HEK293 (cell line): ENCODE results near the gene RAB36.

Source experiments
- CTCF ChIA-PET: fragments of 350-600 bp; formaldehyde crosslinking; extraction: SDS; loops from one replicate; lab custom pipeline; 2021; ENCODE audit warnings: antibody characterized with exemption; lab: Yijun Ruan, JAX
- POLR2A ChIA-PET: fragments of 300-600 bp; formaldehyde crosslinking; extraction: SDS; loops from one replicate; lab custom pipeline; 2020; ENCODE audit warnings: antibody characterized with exemption, inconsistent platforms; lab: Yijun Ruan, JAX
- H3K27ac ChIP-seq: fragments of 200-500 bp; sonication (Bioruptor generic); 2 replicates; pipeline ENCODE4 v1.5.1; 2014; ENCODE audit warnings: low read depth, low read length, control low read depth, inconsistent platforms; ENCODE audit errors: extremely low read depth
- H3K36me3 ChIP-seq, 2 experiments: fragments of 200-500 bp in 1 of 2; sonication (Bioruptor generic) in 1 of 2; 1 replicate in 1 of 2; 2 replicates in 1 of 2; pipeline ENCODE4 v1.5.1; 2014 to 2017; ENCODE audit warnings: inconsistent platforms in 2 of 2, low read length in 2 of 2; ENCODE audit not compliant: control insufficient read depth in 2 of 2, insufficient read depth in 1 of 2
- H3K4me1 ChIP-seq: fragments of 200-500 bp; sonication (Bioruptor generic); 2 replicates; pipeline ENCODE4 v1.5.1; 2014; ENCODE audit warnings: mild to moderate bottlenecking, low read length, inconsistent platforms; ENCODE audit not compliant: control insufficient read depth, insufficient read depth
- H3K4me3 ChIP-seq: 2 replicates; pipeline ENCODE4 v1.5.1; 2011; ENCODE audit warnings: low read depth, mild to moderate bottlenecking, control low read depth, low read length, moderate library complexity
- H3K9me3 ChIP-seq: fragments of 200-500 bp; sonication (Bioruptor generic); 2 replicates; pipeline ENCODE4 v1.5.1; 2014; ENCODE audit warnings: low read depth, low read length, inconsistent platforms; ENCODE audit not compliant: control insufficient read depth, insufficient read depth
- GLI2 ChIP-seq: fragments of 450-650 bp; formaldehyde crosslinking; IDR thresholded peaks from 2 replicates; pipeline ENCODE4; 2017; ENCODE audit warnings: missing biosample characterization, missing genetic modification characterization, low read depth, borderline replicate concordance
- ZBTB1 ChIP-seq: fragments of 450-650 bp; formaldehyde crosslinking; IDR thresholded peaks from 2 replicates; pipeline ENCODE4 v1.5.1; 2016; ENCODE audit warnings: missing biosample characterization, missing genetic modification characterization
- ZBTB26 ChIP-seq: fragments of 450-650 bp; formaldehyde crosslinking; optimal IDR thresholded peaks from 2 replicates; pipeline ENCODE3; 2016; ENCODE audit warnings: missing biosample characterization, mild to moderate bottlenecking, missing genetic modification characterization
- ZIC2 ChIP-seq: fragments of 450-650 bp; formaldehyde crosslinking; IDR thresholded peaks from 2 replicates; pipeline ENCODE4 v1.5.1; 2016; ENCODE audit warnings: missing biosample characterization, missing genetic modification characterization
- ZNF174 ChIP-seq: fragments of 450-650 bp; formaldehyde crosslinking; IDR thresholded peaks from 2 replicates; pipeline ENCODE4 v1.5.0; 2017; ENCODE audit warnings: missing biosample characterization, mild to moderate bottlenecking, missing genetic modification characterization
- ZNF26 ChIP-seq: fragments of 450-650 bp; formaldehyde crosslinking; IDR thresholded peaks from 2 replicates; pipeline ENCODE4 v1.5.1; 2016; ENCODE audit warnings: missing biosample characterization, missing genetic modification characterization
- ZNF280C ChIP-seq: fragments of 450-650 bp; formaldehyde crosslinking; IDR thresholded peaks from 2 replicates; pipeline ENCODE4 v1.5.1; 2016; ENCODE audit warnings: missing biosample characterization, missing genetic modification characterization
- ZNF433 ChIP-seq: fragments of 450-650 bp; formaldehyde crosslinking; IDR thresholded peaks from 2 replicates; pipeline ENCODE4 v1.5.1; 2016; ENCODE audit warnings: missing biosample characterization, missing genetic modification characterization, low read depth
- ZNF626 ChIP-seq: fragments of 450-650 bp; sonication (Bioruptor Pico); formaldehyde crosslinking; IDR thresholded peaks from 2 replicates; pipeline ENCODE4 v1.5.1; 2018; ENCODE audit warnings: missing biosample characterization, missing genetic modification characterization, inconsistent platforms

The RAB36 gene

GRCh38 chr22:23108249-23109078 is 36.8 kb upstream of the RAB36 start:
- no peak overlapping the region for H3K4me3 ChIP-seq
- H3K9me3 ChIP-seq: no peaks in the 10 kb centered on the region
- POLR2A ChIA-PET: interaction anchor here (0.9 kb wide), 1 partner anchor 9 kb away, joined by 3 read pairs; no protein-coding TSS in a partner anchor
- peaks cover 0 to 61% of the 10 kb centered on the region in 2 experiments; a peak in 1 of 3 replicates for H3K36me3 ChIP-seq
- CTCF ChIA-PET: interaction anchor here (0.6 to 4.1 kb wide), 2 partner anchors 149 to 482 kb away, joined by 4 to 19 read pairs; no protein-coding TSS in a partner anchor
- H3K27ac ChIP-seq: no peak overlapping the region
- TF ChIP-seq ZIC2 (tag by site-specific recombination) (peak; percentile 39; the same call in 1 of the 2 replicates), ZNF174 (tag by site-specific recombination) (no peak), ZNF26 (no peak), ZNF626 (no peak), GLI2 (tag by site-specific recombination) (no peak), ZBTB1 (tag by site-specific recombination) (no peak)
- H3K4me1 ChIP-seq: no peaks in the 10 kb centered on the region

- peaks cover 0 to 61% of the 10 kb centered on the region in 2 experiments; a peak in 1 of 3 replicates for H3K36me3 ChIP-seq
- H3K4me3 ChIP-seq: no peak overlapping the region
- H3K27ac ChIP-seq: no peak overlapping the region
- no peaks in the 10 kb centered on the region for H3K4me1 ChIP-seq
- TF ChIP-seq ZNF433 (tag by site-specific recombination): no peak
- ChIA-PET POLR2A (interaction anchor here (0.9 kb wide), 2 partner anchors 9 to 39 kb away, joined by 3 read pairs; partner anchors contain the start of gene GNAZ), CTCF (interaction anchor here (1.1 to 4.1 kb wide), 2 partner anchors 20 to 149 kb away, joined by 3 to 19 read pairs; no protein-coding TSS in a partner anchor)
- no peaks in the 10 kb centered on the region for H3K9me3 ChIP-seq
Measured at GRCh38 chr22:23109079-23109347, 36.3 kb upstream of the RAB36 start.

GRCh38 chr22:23109441-23109978 is 35.8 kb upstream of the RAB36 start:
- H3K27ac ChIP-seq: no peak overlapping the region
- ChIA-PET POLR2A (interaction anchor here (0.9 kb wide), 1 partner anchor 40 kb away, joined by 3 read pairs; the partner anchor contains the start of gene GNAZ), CTCF (interaction anchor here (0.6 to 4.1 kb wide), 3 partner anchors 19 to 1249 kb away, joined by 3 to 19 read pairs (median 3); no protein-coding TSS in a partner anchor)
- no peaks in the 10 kb centered on the region for H3K9me3 ChIP-seq
- no peak overlapping the region for H3K4me3 ChIP-seq
- peaks cover 0 to 61% of the 10 kb centered on the region in 2 experiments; a peak in 1 of 3 replicates for H3K36me3 ChIP-seq
- H3K4me1 ChIP-seq: no peaks in the 10 kb centered on the region
- TF ChIP-seq ZNF280C (no peak), ZBTB26 (tag by site-specific recombination) (no peak)
